ENCODE results near the gene LIPH. TPM values are rescaled to one million over a fixed set of nuclear protein-coding genes. Genes with fewer than 3 reads are reported as not detected.

Gene LIPH
- polyA plus RNA-seq, 12 donors = 0.10 to 11.9 (median 0.36) TPM; not detected in 1

- DNase-seq = no peak
These were observed 11.7 kb downstream of the LIPH start for GRCh38 chr3:185540695-185541094.

DNA sequence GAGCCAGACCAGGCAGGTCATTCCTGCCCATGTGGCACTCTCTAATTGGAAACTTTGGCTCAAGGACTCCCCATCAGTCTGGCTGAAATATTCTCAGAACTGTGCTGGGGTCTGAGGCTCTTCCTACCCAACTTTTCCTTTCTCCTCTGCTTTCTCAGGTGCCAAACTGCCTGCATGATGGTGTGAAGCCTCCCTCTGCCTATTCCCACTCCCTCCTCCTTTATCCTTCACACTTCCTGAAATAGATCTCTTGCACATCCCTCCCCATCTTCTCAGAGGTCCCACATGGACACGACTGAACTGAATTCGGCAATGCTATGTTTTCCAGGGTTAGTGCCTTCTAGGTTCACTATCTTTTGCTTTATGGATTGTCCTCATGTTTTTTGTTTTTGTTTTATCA lies 12.5 kb downstream of the LIPH start:
- DNase-seq = no peak

DNA sequence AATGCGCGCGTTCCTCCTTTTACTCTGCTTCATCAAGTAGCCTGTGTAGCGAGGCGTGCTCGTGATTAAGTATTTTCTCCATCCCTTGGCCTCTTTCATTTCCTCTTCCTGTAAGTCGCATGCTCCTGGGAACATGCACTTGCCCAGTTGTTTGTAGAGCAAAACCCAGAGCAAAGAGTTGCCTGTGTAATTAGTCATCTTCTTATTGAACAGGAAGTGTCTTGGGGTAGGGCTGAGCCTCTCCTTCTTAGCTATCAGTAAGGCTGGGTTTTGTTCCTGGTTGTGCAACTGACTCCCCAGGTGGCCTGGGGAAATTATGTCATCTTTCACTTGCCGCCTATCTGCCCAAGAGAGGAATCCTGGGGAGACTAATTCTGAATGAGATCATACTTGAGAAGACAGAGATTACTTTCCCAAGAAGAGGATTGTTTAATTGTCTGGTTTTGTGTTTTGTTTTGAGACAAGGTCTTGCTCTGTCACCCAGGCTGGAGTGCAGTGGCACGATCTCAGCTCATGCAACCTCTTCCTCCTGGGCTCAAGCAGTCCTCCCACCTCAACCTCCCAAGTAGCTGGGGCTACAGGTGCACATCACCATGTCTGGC lies 14.9 kb downstream of the LIPH start:
- peak; percentile 16 for DNase-seq

DNA sequence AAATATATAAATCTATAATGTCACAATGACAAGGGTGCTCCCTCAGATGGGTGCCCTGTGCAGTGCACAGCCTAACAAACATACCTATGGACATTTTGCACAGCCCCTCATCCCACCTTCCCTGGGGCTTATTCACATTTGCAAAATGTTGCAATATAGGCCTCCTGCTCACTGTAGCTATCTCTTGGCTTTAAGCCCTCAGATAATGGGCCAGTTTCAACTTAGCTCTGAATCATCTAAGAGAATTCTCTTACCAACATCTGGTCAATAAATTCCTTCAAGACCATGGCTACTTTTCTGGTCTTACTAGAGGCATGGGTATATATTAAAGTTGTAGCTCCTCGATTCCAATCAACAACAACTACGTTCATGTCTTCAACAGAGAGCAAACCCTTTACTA lies 17.9 kb downstream of the LIPH start:
- DNase-seq = no peak

DNA sequence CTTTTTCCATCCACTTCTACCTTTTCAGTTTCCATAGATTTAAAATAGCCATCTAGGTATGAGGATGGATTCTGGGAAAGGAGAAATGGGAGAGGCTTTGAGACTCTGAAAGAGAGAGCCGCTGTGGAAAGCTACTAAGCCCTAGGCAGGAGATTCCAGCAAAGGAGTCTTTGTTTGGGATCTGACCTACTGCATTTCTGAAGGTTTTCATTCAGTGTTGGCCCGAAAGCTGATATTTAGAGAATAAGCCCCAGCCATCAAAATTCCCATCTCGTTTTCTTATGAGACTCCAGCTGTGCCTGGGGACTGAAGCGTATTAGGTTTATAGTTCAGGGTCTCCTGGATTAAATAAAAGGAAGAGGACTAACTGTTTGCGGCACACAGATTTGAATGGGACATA lies 19.5 kb downstream of the LIPH start:
- DNase-seq = no peak

- DNase-seq = no peak
These were observed 21.5 kb downstream of the LIPH start for GRCh38 chr3:185530856-185531255.

GRCh38 chr3:185528532-185528931 lies 23.9 kb downstream of the LIPH start:
- DNase-seq = no peak

DNA sequence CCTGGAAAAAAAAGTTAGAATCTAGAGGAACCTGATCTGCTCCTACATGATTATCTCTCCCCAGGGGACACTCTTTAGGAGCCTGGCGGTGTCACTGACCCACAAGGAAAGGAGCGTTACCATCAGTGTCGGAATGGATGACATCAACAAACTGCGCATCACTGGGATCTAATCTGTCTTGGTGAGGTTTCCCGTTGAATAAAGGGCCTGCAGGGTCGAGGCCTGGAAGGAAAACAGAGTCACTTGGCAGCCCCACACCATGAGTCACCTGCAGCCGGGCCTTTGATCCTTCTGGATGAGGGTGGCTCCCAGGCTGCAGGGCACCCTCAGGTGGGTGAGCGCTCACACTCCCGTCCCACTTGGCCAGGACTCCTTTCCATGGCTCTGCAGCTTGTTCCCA lies 25.0 kb downstream of the LIPH start:
- no peak for DNase-seq

DNA sequence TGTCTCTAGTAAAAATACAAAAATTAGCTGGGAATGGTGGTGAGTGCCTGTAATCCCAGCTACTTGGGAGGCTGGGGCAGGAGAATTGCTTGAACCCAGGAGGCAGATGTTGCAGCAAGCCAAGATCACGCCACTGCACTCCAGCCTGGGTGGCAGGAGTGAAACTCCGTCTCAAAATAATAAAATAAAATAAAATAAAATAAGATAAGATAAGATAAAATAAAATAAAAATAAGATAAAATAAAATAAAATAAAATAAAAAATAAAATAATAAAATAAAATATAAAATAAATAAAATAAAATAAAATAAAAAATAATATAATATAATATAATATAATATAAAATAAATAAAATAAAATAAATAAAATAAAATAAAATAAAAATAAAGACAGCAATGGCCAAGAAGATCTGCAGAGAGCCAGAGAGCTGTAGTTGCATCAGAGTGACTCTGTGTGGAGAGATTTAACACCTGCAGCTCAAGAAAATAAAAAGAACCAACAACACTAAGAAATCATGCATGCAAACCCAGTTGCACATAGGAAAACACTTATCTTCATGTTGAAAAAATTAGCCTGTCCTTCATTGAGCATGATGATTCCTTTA lies 25.9 kb downstream of the LIPH start:
- DNase-seq = no peak

DNA sequence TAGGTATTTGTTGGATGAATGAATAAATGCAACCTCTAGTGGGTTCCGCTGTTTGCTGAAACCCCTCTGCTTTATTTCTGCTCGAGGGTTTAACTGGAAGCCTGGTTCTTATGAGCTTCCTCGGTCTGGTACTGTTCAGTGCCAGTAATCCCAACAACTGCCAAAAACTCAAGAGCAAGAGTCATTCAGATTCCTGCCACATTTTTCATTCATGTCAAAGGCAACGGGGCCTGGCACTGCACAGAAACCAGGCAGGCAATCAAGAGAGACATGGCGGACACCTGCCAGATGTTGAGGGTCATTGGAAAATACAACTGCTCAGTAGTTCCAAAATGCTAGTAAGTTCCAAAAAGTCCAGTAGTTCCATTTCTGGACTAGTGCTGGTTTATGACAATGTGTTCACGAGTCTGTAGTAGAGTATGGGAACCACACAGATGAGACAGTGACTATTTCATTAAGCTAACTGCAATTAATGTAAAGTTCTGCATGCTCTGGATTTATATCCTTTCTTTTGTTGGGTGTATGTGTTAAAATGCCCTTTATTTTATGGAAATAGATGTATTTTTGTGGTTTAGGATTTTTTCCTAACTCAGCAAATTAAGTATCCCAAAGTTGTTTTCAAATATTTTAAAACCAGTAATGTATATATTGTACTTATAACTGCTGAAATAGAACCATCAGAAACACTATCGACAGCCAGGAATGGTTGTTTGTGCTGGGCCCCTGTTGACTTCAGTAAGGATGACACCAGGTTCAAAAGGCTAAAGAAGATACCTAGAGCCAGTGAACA lies 30.8 kb downstream of the LIPH start:
- no peak for DNase-seq

- no peak for DNase-seq
These were observed 33.4 kb downstream of the LIPH start for GRCh38 chr3:185519021-185519420.

- no peak for DNase-seq
These were observed 34.8 kb downstream of the LIPH start for GRCh38 chr3:185517387-185518130.

GRCh38 chr3:185511711-185512110 lies 40.7 kb downstream of the LIPH start:
- no peak for DNase-seq

- DNase-seq = no peak
These were observed 43.9 kb downstream of the LIPH start for GRCh38 chr3:185508335-185508991.

- no peak for DNase-seq
These were observed 44.5 kb downstream of the LIPH start for GRCh38 chr3:185507883-185508282.

GRCh38 chr3:185504636-185505035 lies 47.8 kb downstream of the LIPH start:
- no peak for DNase-seq

DNA sequence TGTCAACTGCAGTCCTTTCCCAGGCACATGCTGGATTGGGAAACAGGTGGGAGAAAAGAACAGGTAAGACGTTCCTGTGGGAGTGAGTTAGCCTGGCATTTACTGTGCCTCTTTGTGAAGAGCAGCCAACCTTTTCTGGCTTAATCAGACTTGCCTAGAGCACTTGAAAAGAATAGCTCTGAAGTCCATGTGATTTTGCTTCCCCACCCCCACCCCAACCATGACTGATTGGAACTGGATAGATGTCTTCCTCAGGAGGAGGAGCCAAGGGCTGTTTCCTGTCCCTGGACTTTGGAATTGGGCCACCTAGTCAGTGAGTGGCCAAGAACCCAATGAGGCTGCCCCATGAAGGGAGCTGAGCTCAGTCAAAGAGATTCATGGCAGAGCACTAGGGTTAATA lies 48.9 kb downstream of the LIPH start:
- no peak for DNase-seq

DNA sequence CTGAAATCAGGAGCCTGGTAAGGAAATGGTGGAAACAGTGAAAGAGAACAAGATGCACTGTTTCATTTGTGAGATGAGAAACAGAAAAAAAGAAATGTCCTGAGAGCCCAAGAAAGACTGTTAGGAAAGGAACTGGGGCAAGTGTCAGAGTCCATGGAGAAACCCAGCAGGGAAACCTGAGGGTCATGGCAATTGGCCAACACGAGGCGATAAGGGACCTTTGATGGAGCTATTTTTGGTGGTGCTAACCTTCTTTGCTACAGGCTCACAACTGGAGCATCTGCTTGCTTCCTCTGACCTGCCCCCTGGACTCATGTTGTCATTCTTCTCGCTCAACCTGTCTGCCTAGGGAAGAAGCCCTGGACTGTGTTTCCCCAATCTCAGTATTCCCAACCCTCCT lies 49.4 kb downstream of the LIPH start:
- no peak for DNase-seq

DNA sequence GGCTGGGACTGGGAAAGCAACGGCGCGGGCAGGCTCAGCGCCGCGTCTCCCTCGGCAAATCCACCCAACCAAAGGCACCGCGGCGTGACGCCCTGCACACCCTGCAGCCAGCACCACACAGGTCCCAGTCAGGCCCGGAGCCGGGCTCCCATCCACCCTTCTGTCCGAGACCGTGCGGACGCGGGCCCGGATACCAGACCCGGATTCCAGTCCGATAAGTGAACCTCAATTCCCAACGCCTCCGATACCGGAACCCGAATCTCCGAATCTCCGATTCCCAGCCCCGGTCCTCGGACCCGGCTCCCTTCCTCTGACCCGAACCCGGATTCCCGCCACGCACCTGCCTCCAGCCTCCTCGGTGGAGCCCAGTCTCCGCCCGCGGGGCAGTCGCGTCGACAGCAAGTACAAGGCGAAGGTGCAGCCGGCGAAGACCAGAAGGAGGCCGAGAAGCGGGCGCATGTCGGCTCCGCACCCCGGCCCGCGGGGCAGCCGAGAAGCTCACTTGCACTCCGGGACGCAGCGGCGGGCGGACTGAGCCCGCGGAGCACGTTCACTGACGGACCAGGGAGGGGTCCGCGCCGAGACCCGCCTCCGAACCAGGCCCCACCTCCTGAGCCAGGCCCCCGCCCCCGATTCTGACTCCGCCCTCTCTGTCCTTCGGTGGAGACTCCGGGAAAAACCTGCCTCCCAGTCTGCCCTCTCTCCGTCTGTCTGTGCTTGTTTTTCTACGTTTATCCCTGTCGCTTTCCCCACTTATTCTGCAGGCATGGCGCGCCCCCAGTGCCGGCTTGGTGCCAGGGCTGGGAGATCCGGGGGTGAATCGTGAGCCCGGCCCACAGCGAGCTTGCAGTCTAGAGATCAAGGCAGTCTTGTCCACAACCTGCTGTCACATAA lies 53.6 kb downstream of the LIPH start, which contains the start of gene TMEM41A:
TSS of gene TMEM41A (minus strand) at position 533 of the 894 bp plus-strand sequence. CDS start at position 459, 74 bp downstream.
- DNase-seq = peak; percentile 93

GRCh38 chr3:185490241-185490640 lies 62.1 kb downstream of the LIPH start:
- no peak for DNase-seq

- no peak for DNase-seq
These were observed 62.9 kb downstream of the LIPH start for GRCh38 chr3:185489462-185489861.
